Activated T-helper 17 cell treated with anti-CD3 and anti-CD28 coated beads, Interleukin-2, amount 50 U/mL, for 72 hours (primary cell): ENCODE results near the gene AHDC1. TPM values are rescaled to one million over a fixed set of nuclear protein-coding genes. Genes with fewer than 3 reads are reported as not detected.

ENCODE experiments used
- total RNA-seq, 2 donors: library from RNA; stranded (reverse); gene quantifications; one replicate each; pipeline ENCODE4 v1.2.3, GENCODE V29; 2022

The AHDC1 gene
- total RNA-seq, 2 donors from 2014 or later = 13.3 to 22.3 TPM

Other genes with a start within 250 kb of the AHDC1 start
- 10 to 100 TPM in 1 of 2 donors, 1 to 10 TPM in 1; 7.3 to 15.2 TPM for gene MAP3K6, start 237.2 kb downstream of the AHDC1 start, total RNA-seq
- gene FCN3, start 229.3 kb downstream of the AHDC1 start, total RNA-seq = not detected
- not detected for gene CD164L2, start 220.8 kb downstream of the AHDC1 start, total RNA-seq
- under 1 TPM; 0.26 to 0.42 TPM for gene GPR3, start 211.5 kb downstream of the AHDC1 start, total RNA-seq
- gene WASF2, start 114.0 kb downstream of the AHDC1 start, total RNA-seq = 100 to 1,000 TPM in 1 of 2 donors, 10 to 100 TPM in 1; 85.7 to 125 TPM
- gene FGR, start 31.0 kb upstream of the AHDC1 start, total RNA-seq = 1 to 10 TPM in 1 of 2 donors, not detected in 1; 1.2 TPM
- 10 to 100 TPM; 32.3 to 43.7 TPM for gene IFI6, start 68.0 kb upstream of the AHDC1 start, total RNA-seq
- gene FAM76A, start 121.8 kb upstream of the AHDC1 start, total RNA-seq = 1 to 10 TPM; 6.4 to 8.4 TPM
- 10 to 100 TPM; 39.1 to 50.7 TPM for gene STX12, start 169.1 kb upstream of the AHDC1 start, total RNA-seq
- gene PPP1R8, start 226.6 kb upstream of the AHDC1 start, total RNA-seq = 10 to 100 TPM; 41.0 to 57.9 TPM